Colonic mucosa (tissue), 4 donors: ENCODE measurements around the gene SSH3. TPM values are rescaled to one million over a fixed set of nuclear protein-coding genes. Genes with fewer than 3 reads are reported as not detected.

Source experiments
- DNase-seq: peaks from one replicate; pipeline ENCODE4 v3.0.0-alpha.2; 2020
- H3K27ac ChIP-seq: fragments of 200-600 bp; one replicate; pipeline ENCODE4 v1.8.0; 2021
- H3K27me3 ChIP-seq: fragments of 200-600 bp; one replicate; pipeline ENCODE4 v1.8.0; 2021
- H3K36me3 ChIP-seq: fragments of 200-600 bp; one replicate; pipeline ENCODE4 v1.8.0; 2021
- H3K4me1 ChIP-seq: fragments of 200-600 bp; one replicate; pipeline ENCODE4 v1.8.0; 2021; ENCODE audit warnings: mild to moderate bottlenecking
- H3K4me3 ChIP-seq: fragments of 200-600 bp; one replicate; pipeline ENCODE4 v1.8.0; 2021
- H3K9ac ChIP-seq, 2 donors: one replicate each; pipeline ENCODE4 v1.7.0; 2013; ENCODE audit warnings: control low read depth in 2 of 2, low read depth in 2 of 2, low read length in 2 of 2
- H3K9me3 ChIP-seq: fragments of 200-600 bp; one replicate; pipeline ENCODE4 v1.8.0; 2021
- CTCF ChIP-seq: fragments of 200-600 bp; IDR thresholded peaks from one replicate; pipeline ENCODE4 v1.8.0; 2022; ENCODE audit warnings: antibody characterized with exemption, mild to moderate bottlenecking
- intact Hi-C: fragments of 100-400 bp; cut with DNase I; formaldehyde crosslinking; loops from one replicate; pipeline ENCODE4 v1.14.1; 2022
- total RNA-seq, 2 donors: library from RNA; stranded (reverse); fragmentation: NEBNext Ultra II Directional in 1 of 2; extraction: Animal tissue kit (Norgen Biotek cat#: 25700) in 1 of 2; gene quantifications; one replicate each; pipeline ENCODE4 v1.2.1, GENCODE V29; 2021
- donor health status: healthy.
- donor health status: DM: no; HTN: no; CAD: no.
- donor health status: DM: no; HTN: no; CAD: no.

The SSH3 gene
- total RNA-seq, 2 donors from 2014 or later = 69.7 to 81.7 TPM

DNA sequence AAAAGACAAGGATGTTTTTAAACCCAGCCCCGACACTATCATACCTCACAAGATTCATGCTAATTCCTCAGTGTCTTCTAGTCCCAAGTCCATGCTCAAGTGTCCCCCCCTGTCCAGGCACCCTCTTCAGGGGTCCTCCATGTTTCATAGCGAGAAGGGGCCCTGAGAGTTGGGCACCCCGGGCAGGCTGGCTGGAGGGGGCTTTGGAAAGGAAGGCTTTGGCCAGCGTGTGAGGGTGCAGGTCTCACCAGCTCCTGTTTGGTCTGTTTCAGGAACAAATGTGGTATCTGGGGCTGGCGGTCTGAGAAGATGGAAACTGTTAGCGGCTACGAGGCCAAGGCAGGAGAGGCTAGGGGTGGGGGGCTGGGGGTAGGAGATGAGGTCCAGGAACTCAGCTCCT, 4.5 kb upstream of the SSH3 start:
- intact Hi-C loops = no loop called here
- TF ChIP-seq CTCF = no peak
- no peak overlapping the region for H3K4me3 ChIP-seq
- H3K9me3 ChIP-seq = no peaks in the 10 kb centered on the region
- no peak overlapping the region for H3K27ac ChIP-seq
- no peak for DNase-seq
- H3K9ac ChIP-seq = no peak overlapping the region
- no peaks in the 10 kb centered on the region for H3K27me3 ChIP-seq
- no peaks in the 10 kb centered on the region for H3K36me3 ChIP-seq
- peaks cover 6% of the 10 kb centered on the region for H3K4me1 ChIP-seq

GRCh38 chr11:67299471-67300191, 3.7 kb upstream of the SSH3 start:
- H3K36me3 ChIP-seq = no peaks in the 10 kb centered on the region
- no peaks in the 10 kb centered on the region for H3K9me3 ChIP-seq
- peaks cover 12% of the 10 kb centered on the region for H3K4me1 ChIP-seq
- no peak overlapping the region for H3K4me3 ChIP-seq
- DNase-seq = no peak
- intact Hi-C loops = no loop called here
- H3K27ac ChIP-seq = no peak overlapping the region
- no peak for TF ChIP-seq CTCF
- H3K27me3 ChIP-seq = no peaks in the 10 kb centered on the region
- no peak overlapping the region for H3K9ac ChIP-seq

DNA sequence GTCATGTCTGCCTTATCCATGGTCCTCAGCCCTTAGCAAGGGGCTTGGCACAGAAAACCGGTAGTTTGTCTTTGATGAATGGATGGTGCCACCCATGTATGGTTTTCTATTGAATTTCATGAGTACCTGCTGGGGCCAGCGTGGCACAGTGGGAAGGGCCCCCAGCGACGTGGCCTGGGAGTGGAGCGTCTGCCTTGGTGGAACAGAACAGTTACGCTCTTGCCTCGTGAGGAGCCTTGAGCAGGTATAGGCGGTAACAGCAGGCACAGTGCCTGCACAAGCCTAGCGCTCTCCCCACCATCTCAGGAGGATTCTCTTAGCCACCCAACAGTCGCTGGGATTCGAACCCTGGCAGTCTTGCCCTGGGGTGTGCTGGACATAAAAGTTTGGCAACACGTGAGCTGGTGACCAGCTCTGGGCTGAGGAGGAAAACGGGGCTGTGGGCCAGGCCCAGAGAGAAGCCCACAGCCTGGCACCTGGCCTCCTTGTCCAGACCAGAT, 3.0 kb upstream of the SSH3 start:
- DNase-seq = peak; percentile 16
- H3K4me3 ChIP-seq = no peak overlapping the region
- peaks cover 15% of the 10 kb centered on the region for H3K4me1 ChIP-seq
- no peak overlapping the region for H3K9ac ChIP-seq
- no peaks in the 10 kb centered on the region for H3K27me3 ChIP-seq
- no peaks in the 10 kb centered on the region for H3K9me3 ChIP-seq
- TF ChIP-seq CTCF = no peak
- no peak overlapping the region for H3K27ac ChIP-seq
- no peaks in the 10 kb centered on the region for H3K36me3 ChIP-seq
- intact Hi-C loops = no loop called here

GRCh38 chr11:67300756-67301312, 2.5 kb upstream of the SSH3 start:
- H3K27me3 ChIP-seq = no peaks in the 10 kb centered on the region
- no peaks in the 10 kb centered on the region for H3K36me3 ChIP-seq
- H3K4me3 ChIP-seq = no peak overlapping the region
- TF ChIP-seq CTCF = no peak
- H3K27ac ChIP-seq = no peak overlapping the region
- no peaks in the 10 kb centered on the region for H3K9me3 ChIP-seq
- H3K4me1 ChIP-seq = peaks cover 15% of the 10 kb centered on the region
- H3K9ac ChIP-seq = no peak overlapping the region
- intact Hi-C loops = no loop called here
- DNase-seq = peak; percentile 18

DNA sequence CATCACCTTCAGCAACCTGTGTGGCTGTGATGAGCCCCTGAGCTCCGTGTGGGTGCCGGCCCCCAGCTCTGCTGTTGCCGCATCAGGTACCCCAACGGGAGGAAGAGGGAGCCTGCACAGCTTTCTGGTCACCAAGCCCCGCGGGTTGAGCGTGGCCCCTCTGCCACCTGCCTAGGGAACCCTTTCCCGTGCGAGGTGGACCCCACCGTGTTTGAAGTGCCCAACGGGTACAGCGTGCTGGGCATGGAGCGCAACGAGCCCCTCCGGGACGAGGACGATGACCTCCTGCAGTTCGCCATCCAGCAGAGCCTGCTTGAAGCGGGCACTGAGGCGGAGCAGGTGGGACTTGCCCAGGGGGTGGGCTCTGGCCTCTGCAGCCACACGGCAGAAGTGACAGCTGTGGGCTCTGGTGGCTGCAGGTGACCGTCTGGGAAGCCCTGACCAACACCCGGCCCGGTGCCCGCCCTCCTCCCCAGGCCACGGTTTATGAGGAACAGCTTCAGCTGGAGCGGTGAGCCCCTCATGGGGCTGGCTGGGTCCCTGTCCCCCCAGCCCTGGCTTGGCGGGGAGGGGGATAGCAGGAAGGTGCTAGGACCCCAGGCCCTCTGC, 1.9 kb upstream of the SSH3 start:
- intact Hi-C loops = no loop called here

More for the DNA sequence above, 1.9 kb upstream of the SSH3 start:
- Histone ChIP-seq H3K4me3 (no peak overlapping the region), H3K9me3 (no peaks in the 10 kb centered on the region), H3K4me1 (peaks cover 15% of the 10 kb centered on the region), H3K9ac (no peak overlapping the region), H3K27me3 (no peaks in the 10 kb centered on the region), H3K36me3 (no peaks in the 10 kb centered on the region), H3K27ac (peak overlapping the region; percentile 85)
- no peak for TF ChIP-seq CTCF
- peak; percentile 24 for DNase-seq
